ENCODE measurements around the gene LAIR1.

The LAIR1 gene, protein sequence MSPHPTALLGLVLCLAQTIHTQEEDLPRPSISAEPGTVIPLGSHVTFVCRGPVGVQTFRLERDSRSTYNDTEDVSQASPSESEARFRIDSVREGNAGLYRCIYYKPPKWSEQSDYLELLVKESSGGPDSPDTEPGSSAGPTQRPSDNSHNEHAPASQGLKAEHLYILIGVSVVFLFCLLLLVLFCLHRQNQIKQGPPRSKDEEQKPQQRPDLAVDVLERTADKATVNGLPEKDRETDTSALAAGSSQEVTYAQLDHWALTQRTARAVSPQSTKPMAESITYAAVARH

DNA sequence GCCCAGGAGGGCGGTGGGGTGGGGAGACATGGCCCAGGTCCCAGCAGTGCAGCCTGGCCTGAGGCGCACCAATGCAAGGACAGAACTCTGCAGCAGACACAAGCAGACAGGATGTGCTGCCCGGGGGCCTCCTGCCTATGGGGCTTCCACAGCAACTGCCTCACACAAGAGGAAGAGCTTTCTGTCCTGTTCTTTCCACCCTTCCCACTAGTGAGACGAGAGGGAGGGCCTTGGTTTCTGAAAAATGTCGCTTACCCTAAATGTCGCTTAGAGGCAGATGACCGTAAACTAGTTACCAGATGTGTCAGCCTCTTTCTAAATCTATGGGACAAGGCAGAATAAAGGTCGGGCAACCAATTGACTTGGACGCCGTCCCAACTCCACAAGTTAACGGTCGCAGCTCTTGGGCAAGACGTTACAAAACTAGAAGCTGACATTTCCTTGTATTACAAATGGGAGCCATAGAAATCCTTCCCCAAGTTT, at the start of gene LAIR1:
Gene LAIR1, minus strand, starts transcription at position 157 of the 483 bp plus-strand sequence. Its CDS starts 127 bp downstream, at position 30.
- Histone ChIP-seq H3K36me3 (ENCODE audit: insufficient read depth, low read length) (no peaks in the 10 kb centered on the region), H4K20me1 (ENCODE audit: insufficient read depth, low read length) (no peaks in the 10 kb centered on the region), H3K4me1 (ENCODE audit: insufficient read depth, low read length, severe bottlenecking) (peaks cover 22% of the 10 kb centered on the region), H3K9me2 (ENCODE audit: low read depth, low read length) (no peaks in the 10 kb centered on the region), H2AFZ (ENCODE audit: low read length) (no peak within 1 kb of the TSS), H3K27me3 (ENCODE audit: insufficient read depth, low read length) (peaks cover 4% of the 10 kb centered on the region; the same call in 1 of the 2 replicates), H3K9ac (ENCODE audit: low read length) (no peak within 1 kb of the TSS; the same call in 1 of the 2 replicates), H3F3A (ENCODE audit: insufficient read depth, low read length) (no peaks in the 10 kb centered on the region), H3K9me3 (ENCODE audit: low read length) (no peaks in the 10 kb centered on the region), H3K27ac (ENCODE audit: low read depth, low read length, poor library complexity, severe bottlenecking) (no peak within 1 kb of the TSS), H3K4me3 (ENCODE audit: low read depth, low read length, poor library complexity, severe bottlenecking) (peak within 1 kb of the TSS; percentile 22), H3K79me2 (ENCODE audit: insufficient read depth, low read length) (no peaks in the 10 kb centered on the region), H3K4me2 (ENCODE audit: low read length) (peak within 1 kb of the TSS; percentile 16; the same call in 1 of the 2 replicates)
- TF ChIP-seq, protein P1, sequence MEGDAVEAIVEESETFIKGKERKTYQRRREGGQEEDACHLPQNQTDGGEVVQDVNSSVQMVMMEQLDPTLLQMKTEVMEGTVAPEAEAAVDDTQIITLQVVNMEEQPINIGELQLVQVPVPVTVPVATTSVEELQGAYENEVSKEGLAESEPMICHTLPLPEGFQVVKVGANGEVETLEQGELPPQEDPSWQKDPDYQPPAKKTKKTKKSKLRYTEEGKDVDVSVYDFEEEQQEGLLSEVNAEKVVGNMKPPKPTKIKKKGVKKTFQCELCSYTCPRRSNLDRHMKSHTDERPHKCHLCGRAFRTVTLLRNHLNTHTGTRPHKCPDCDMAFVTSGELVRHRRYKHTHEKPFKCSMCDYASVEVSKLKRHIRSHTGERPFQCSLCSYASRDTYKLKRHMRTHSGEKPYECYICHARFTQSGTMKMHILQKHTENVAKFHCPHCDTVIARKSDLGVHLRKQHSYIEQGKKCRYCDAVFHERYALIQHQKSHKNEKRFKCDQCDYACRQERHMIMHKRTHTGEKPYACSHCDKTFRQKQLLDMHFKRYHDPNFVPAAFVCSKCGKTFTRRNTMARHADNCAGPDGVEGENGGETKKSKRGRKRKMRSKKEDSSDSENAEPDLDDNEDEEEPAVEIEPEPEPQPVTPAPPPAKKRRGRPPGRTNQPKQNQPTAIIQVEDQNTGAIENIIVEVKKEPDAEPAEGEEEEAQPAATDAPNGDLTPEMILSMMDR (IDR thresholded peaks at IDR 0.05; ENCODE audit: low read length), result no peak

DNA sequence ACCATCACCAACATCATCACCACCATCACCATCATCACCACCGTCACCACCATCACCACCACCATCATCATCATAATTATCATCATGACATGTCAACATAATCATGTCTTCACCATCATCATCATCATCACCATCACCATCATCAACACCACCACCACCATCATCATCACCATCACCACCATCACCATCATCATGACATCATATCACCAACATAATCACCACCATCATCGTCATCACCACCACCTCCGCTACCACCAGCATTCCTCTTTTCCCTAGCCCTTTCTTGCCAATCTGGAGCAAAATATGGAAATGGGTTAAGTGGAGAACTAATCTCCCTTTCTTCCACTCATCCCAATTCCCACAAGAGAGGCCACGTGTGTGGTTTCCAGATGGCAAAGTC, 49.4 kb upstream of the LAIR1 start:
- no peaks in the 10 kb centered on the region for H3K36me3 ChIP-seq (ENCODE audit: insufficient read depth, low read length)
- no peak overlapping the region for H3K4me3 ChIP-seq (ENCODE audit: low read depth, low read length, poor library complexity, severe bottlenecking)
- no peaks in the 10 kb centered on the region for H3K9me2 ChIP-seq (ENCODE audit: low read depth, low read length)
- no peaks in the 10 kb centered on the region for H3K9me3 ChIP-seq (ENCODE audit: low read length)
- no peak overlapping the region for H3K27ac ChIP-seq (ENCODE audit: low read depth, low read length, poor library complexity, severe bottlenecking)
- no peak overlapping the region for H3K4me2 ChIP-seq (ENCODE audit: low read length)
- TF ChIP-seq, protein P1 (IDR thresholded peaks at IDR 0.05; ENCODE audit: low read length), result no peak
- no peak for TF ChIP-seq EZH2 (IDR thresholded peaks at IDR 0.05; ENCODE audit: borderline replicate concordance, low read length)
- no peaks in the 10 kb centered on the region for H3K4me1 ChIP-seq (ENCODE audit: insufficient read depth, low read length, severe bottlenecking)
- H4K20me1 ChIP-seq (ENCODE audit: insufficient read depth, low read length), result no peaks in the 10 kb centered on the region
- H3F3A ChIP-seq (ENCODE audit: insufficient read depth, low read length), result no peaks in the 10 kb centered on the region
- H2AFZ ChIP-seq (ENCODE audit: low read length), result no peak overlapping the region
- H3K79me2 ChIP-seq (ENCODE audit: insufficient read depth, low read length), result no peaks in the 10 kb centered on the region
- no peaks in the 10 kb centered on the region; the same call in 1 of the 2 replicates for H3K27me3 ChIP-seq (ENCODE audit: insufficient read depth, low read length)
- no peak overlapping the region for H3K9ac ChIP-seq (ENCODE audit: low read length)

DNA sequence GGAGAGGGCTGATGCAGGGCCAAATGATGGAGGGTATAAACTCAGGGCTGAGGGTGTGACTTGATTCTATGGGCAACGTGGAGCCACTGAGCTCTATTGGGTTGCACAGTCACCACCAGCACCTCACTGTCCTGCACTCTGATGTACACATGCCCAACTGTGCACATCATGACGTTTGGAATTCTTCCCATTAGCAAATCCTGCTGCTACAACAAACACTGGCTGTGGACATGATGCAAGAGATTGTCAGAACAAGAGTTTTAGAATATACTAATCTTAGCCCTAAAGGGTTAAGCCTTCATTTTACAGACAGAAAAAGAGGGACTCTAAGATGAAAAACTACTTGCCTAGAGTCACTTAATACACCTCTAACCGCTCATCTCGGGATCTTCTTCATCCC, 48.1 kb upstream of the LAIR1 start:
- H3K4me3 ChIP-seq (ENCODE audit: low read depth, low read length, poor library complexity, severe bottlenecking), result no peak overlapping the region
- no peaks in the 10 kb centered on the region for H3K36me3 ChIP-seq (ENCODE audit: insufficient read depth, low read length)
- no peaks in the 10 kb centered on the region for H3K4me1 ChIP-seq (ENCODE audit: insufficient read depth, low read length, severe bottlenecking)
- H3K9me3 ChIP-seq (ENCODE audit: low read length), result no peaks in the 10 kb centered on the region
- H3K4me2 ChIP-seq (ENCODE audit: low read length), result no peak overlapping the region
- H3K27me3 ChIP-seq (ENCODE audit: insufficient read depth, low read length), result no peaks in the 10 kb centered on the region
- H3K27ac ChIP-seq (ENCODE audit: low read depth, low read length, poor library complexity, severe bottlenecking), result no peak overlapping the region
- no peaks in the 10 kb centered on the region for H3K9me2 ChIP-seq (ENCODE audit: low read depth, low read length)
- H4K20me1 ChIP-seq (ENCODE audit: insufficient read depth, low read length), result no peaks in the 10 kb centered on the region
- H3F3A ChIP-seq (ENCODE audit: insufficient read depth, low read length), result 0 out of 2 replicates have a peak, but pooled peaks cover 3% of the 10 kb centered on the region
- no peak overlapping the region for H3K9ac ChIP-seq (ENCODE audit: low read length)
- TF ChIP-seq, protein P1 (IDR thresholded peaks at IDR 0.05; ENCODE audit: low read length), result no peak
- no peak for TF ChIP-seq EZH2 (IDR thresholded peaks at IDR 0.05; ENCODE audit: borderline replicate concordance, low read length)
- H2AFZ ChIP-seq (ENCODE audit: low read length), result no peak overlapping the region
- H3K79me2 ChIP-seq (ENCODE audit: insufficient read depth, low read length), result no peaks in the 10 kb centered on the region
